Measurements from ENCODE around the gene NUP205. TPM values are rescaled to one million over a fixed set of nuclear protein-coding genes. Genes with fewer than 3 reads are reported as not detected.
"Not testable (repeated sequence)": the region's sequence is repeated elsewhere in the genome, so short reads cannot be mapped to it uniquely, and the experiment has no call there.

Gene NUP205
- total RNA-seq, 2 experiments from 2014 or later = 150 to 165 TPM

DNA sequence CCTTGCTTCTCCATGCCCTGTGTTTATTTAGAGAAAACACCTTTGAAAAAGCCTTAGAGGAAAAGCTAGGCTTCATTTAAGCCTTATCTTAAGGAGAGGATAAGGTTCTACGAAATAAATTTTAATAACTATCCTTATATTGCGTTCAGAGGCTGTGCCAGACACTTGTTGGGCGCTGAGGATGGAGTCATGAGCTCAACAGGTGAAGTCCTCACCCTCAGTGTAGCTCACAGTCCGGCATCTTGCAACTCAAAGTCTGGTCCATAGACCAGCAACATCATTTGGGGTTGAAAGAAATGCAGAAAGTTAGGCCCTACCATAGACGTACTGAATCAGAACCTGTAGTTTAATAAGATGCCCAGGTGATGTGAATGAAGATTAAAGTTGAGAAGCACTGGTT lies 100.8 kb downstream of the NUP205 start:
- CTCF ChIA-PET = interaction anchor here (0.6 to 0.9 kb wide), 2 partner anchors 10 to 378 kb away, joined by 3 read pairs; no protein-coding TSS in a partner anchor
- intact Hi-C loops (cut with DNase I, micrococcal nuclease) = no loop called here

GRCh38 chr7:135659159-135659846 lies 101.6 kb downstream of the NUP205 start:
- H3K27ac Mint-ChIP-seq = no peak overlapping the region
- no peak for ATAC-seq
- H3K27me3 Mint-ChIP-seq = no peaks in the 10 kb centered on the region
- peaks cover 20% of the 10 kb centered on the region for H3K4me1 Mint-ChIP-seq
- POLR2A ChIA-PET = no interaction called here
- peaks cover 11% of the 10 kb centered on the region for H3K36me3 Mint-ChIP-seq (ENCODE audit: low read depth)
- intact Hi-C loops (cut with DNase I, micrococcal nuclease) = no loop called here
- CTCF ChIA-PET = interaction anchor here (0.9 to 1.2 kb wide), 2 partner anchors 11 to 13 kb away, joined by 3 to 5 read pairs; no protein-coding TSS in a partner anchor
- DNase-seq = no peak
- no peak overlapping the region for H3K4me3 Mint-ChIP-seq
- no peaks in the 10 kb centered on the region for H3K9me3 Mint-ChIP-seq (ENCODE audit: low read depth)

More for the DNA sequence above, 100.8 kb downstream of the NUP205 start:
- Mint-ChIP-seq H3K27ac (no peak overlapping the region), H3K9me3 (ENCODE audit: low read depth) (no peaks in the 10 kb centered on the region), H3K27me3 (no peaks in the 10 kb centered on the region), H3K4me1 (peaks cover 14% of the 10 kb centered on the region), H3K36me3 (ENCODE audit: low read depth) (peaks cover 9% of the 10 kb centered on the region), H3K4me3 (no peak overlapping the region)
- POLR2A ChIA-PET = no interaction called here
- ATAC-seq (no peak), DNase-seq (no peak)

- Mint-ChIP-seq H3K27ac (peak overlapping the region; percentile 91), H3K27me3 (no peaks in the 10 kb centered on the region), H3K4me3 (peak overlapping the region; percentile 96), H3K4me1 (peaks cover 40% of the 10 kb centered on the region), H3K36me3 (ENCODE audit: low read depth) (peaks cover 16% of the 10 kb centered on the region), H3K9me3 (ENCODE audit: low read depth) (no peaks in the 10 kb centered on the region)
- ATAC-seq = peak; percentile 12
- DNase-seq = no peak
- POLR2A ChIA-PET = interaction anchor here (0.8 to 0.9 kb wide), 2 partner anchors 16 to 666 kb away, joined by 3 read pairs; no protein-coding TSS in a partner anchor
- intact Hi-C loops (cut with DNase I, micrococcal nuclease) = loop anchor here (1.0 to 5.0 kb wide), 12 partner anchors 104 to 1015 kb away; partner anchors contain the start of genes CNOT4 (in 2 of the 2), NUP205 (in 2 of the 2), BPGM (in 1 of the 2) and CYREN (in 1 of the 2)
- CTCF ChIA-PET = interaction anchor here (0.6 to 1.8 kb wide), 7 partner anchors 10 to 1792 kb away, joined by 3 to 7 read pairs (median 4); no protein-coding TSS in a partner anchor
Measured at GRCh38 chr7:135661311-135662122, 103.8 kb downstream of the NUP205 start.

- Mint-ChIP-seq H3K27me3 (no peaks in the 10 kb centered on the region), H3K9me3 (ENCODE audit: low read depth) (no peaks in the 10 kb centered on the region), H3K4me3 (peak overlapping the region; percentile 96), H3K36me3 (ENCODE audit: low read depth) (peaks cover 21% of the 10 kb centered on the region), H3K27ac (peak overlapping the region; percentile 91), H3K4me1 (peaks cover 44% of the 10 kb centered on the region)
- CTCF ChIA-PET = interaction anchor here (0.8 to 1.8 kb wide), 6 partner anchors 9 to 153 kb away, joined by 3 to 7 read pairs (median 5); no protein-coding TSS in a partner anchor
- intact Hi-C loops (cut with DNase I, micrococcal nuclease) = loop anchor here (1.0 to 5.0 kb wide), 12 partner anchors 105 to 1015 kb away; partner anchors contain the start of genes CNOT4 (in 2 of the 2), NUP205 (in 2 of the 2), BPGM (in 1 of the 2) and CYREN (in 1 of the 2)
- no peak for ATAC-seq
- POLR2A ChIA-PET = interaction anchor here (0.9 kb wide), 1 partner anchor 17 kb away, joined by 3 read pairs; no protein-coding TSS in a partner anchor
- DNase-seq = no peak
Measured at GRCh38 chr7:135662123-135662372, 104.3 kb downstream of the NUP205 start.

DNA sequence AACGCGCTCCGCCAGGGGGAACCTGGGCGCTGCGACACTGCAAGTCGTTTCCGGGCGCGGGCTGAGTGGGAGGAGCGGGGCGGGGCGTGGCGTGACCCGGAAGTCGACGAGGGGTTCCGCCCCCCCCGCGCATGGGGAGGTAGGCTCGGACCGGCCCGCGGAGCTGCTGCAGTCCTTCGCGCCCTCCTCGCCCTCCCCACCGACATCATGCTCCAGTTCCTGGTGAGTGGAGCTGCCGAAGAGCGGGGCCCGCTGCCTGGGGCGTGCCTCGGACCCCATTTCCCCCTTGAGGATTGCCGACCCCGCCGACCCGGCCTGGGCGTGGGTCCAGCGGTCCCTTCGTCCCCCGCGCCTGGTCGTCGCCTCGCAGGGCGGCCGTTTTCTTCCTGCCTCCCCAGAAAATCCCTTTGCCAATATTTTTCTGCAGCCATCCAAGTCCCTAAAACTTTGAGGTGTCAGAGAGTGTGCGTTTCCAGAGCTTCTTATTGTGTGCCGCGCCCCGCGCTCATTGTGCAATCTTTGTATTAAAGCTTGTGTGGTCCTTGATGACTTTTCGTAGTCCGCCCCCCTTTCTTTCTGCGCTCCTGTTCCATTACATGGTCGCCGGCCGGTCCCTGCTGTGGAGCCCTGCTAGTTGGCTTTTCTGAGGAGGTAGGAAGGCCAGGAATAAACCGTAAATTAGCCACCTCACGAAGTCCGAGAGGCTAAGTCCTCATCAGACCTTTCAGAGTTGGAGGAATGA lies 104.8 kb downstream of the NUP205 start, which contains the start of gene STMP1:
STMP1 (plus strand) TSS at position 142 of the 742 bp plus-strand sequence.
- POLR2A ChIA-PET = interaction anchor here (0.6 to 1.2 kb wide), 4 partner anchors 17 to 1016 kb away, joined by 3 to 4 read pairs (median 3); no protein-coding TSS in a partner anchor
- Mint-ChIP-seq H3K4me1 (peaks cover 44% of the 10 kb centered on the region), H3K27ac (peak within 1 kb of the TSS; percentile 91), H3K4me3 (peak within 1 kb of the TSS; percentile 96), H3K9me3 (ENCODE audit: low read depth) (no peaks in the 10 kb centered on the region), H3K36me3 (ENCODE audit: low read depth) (peaks cover 21% of the 10 kb centered on the region), H3K27me3 (no peaks in the 10 kb centered on the region)
- DNase-seq (peak; percentile 99), ATAC-seq (peak; percentile 82)
- CTCF ChIA-PET = interaction anchor here (0.8 to 1.8 kb wide), 7 partner anchors 9 to 382 kb away, joined by 3 to 7 read pairs (median 5); no protein-coding TSS in a partner anchor
- intact Hi-C loops (cut with DNase I, micrococcal nuclease) = loop anchor here (1.0 to 5.0 kb wide), 12 partner anchors 105 to 1016 kb away; partner anchors contain the start of genes CNOT4 (in 2 of the 2), NUP205 (in 2 of the 2), BPGM (in 1 of the 2) and CYREN (in 1 of the 2)

GRCh38 chr7:135664046-135664589 lies 106.4 kb downstream of the NUP205 start:
- ATAC-seq (peak; percentile 63), DNase-seq (no peak)
- Mint-ChIP-seq H3K9me3 (ENCODE audit: low read depth) (no peaks in the 10 kb centered on the region), H3K27me3 (no peaks in the 10 kb centered on the region), H3K4me1 (peaks cover 55% of the 10 kb centered on the region), H3K36me3 (ENCODE audit: low read depth) (peaks cover 25% of the 10 kb centered on the region), H3K4me3 (peak overlapping the region; percentile 96), H3K27ac (peak overlapping the region; percentile 83)
- POLR2A ChIA-PET = interaction anchor here (0.6 to 1.4 kb wide), 4 partner anchors 106 to 369 kb away, joined by 3 to 7 read pairs (median 6); partner anchors contain the start of gene NUP205
- intact Hi-C loops (cut with DNase I, micrococcal nuclease) = loop anchor here (2.0 to 5.0 kb wide), 3 partner anchors 353 to 382 kb away; no protein-coding TSS in a partner anchor
- CTCF ChIA-PET = interaction anchor here (1.0 to 2.6 kb wide), 3 partner anchors 10 to 390 kb away, joined by 3 to 18 read pairs (median 3); no protein-coding TSS in a partner anchor

- intact Hi-C loops (cut with DNase I, micrococcal nuclease) = loop anchor here in 1 of 2 experiments (2.0 kb wide), 1 partner anchor 366 kb away; no protein-coding TSS in a partner anchor
- peaks cover 26% of the 10 kb centered on the region for H3K36me3 Mint-ChIP-seq (ENCODE audit: low read depth)
- no peaks in the 10 kb centered on the region for H3K9me3 Mint-ChIP-seq (ENCODE audit: low read depth)
- ATAC-seq (no peak), DNase-seq (no peak)
- no peaks in the 10 kb centered on the region for H3K27me3 Mint-ChIP-seq
- peaks cover 59% of the 10 kb centered on the region for H3K4me1 Mint-ChIP-seq
- ChIA-PET POLR2A (interaction anchor here (1.4 kb wide), 1 partner anchor 107 kb away, joined by 6 read pairs; the partner anchor contains the start of gene NUP205), CTCF (interaction anchor here (1.5 to 2.6 kb wide), 2 partner anchors 9 to 390 kb away, joined by 3 to 18 read pairs; no protein-coding TSS in a partner anchor)
- no peak overlapping the region for H3K4me3 Mint-ChIP-seq
- H3K27ac Mint-ChIP-seq = no peak overlapping the region
Measured at GRCh38 chr7:135665042-135665441, 107.3 kb downstream of the NUP205 start.

- ChIA-PET CTCF (interaction anchor here (0.6 to 2.6 kb wide), 3 partner anchors 8 to 420 kb away, joined by 3 to 18 read pairs (median 3); no protein-coding TSS in a partner anchor), POLR2A (no interaction called here)
- ATAC-seq = no peak
- Mint-ChIP-seq H3K36me3 (ENCODE audit: low read depth) (peaks cover 25% of the 10 kb centered on the region), H3K27me3 (no peaks in the 10 kb centered on the region), H3K4me3 (no peak overlapping the region), H3K9me3 (ENCODE audit: low read depth) (no peaks in the 10 kb centered on the region), H3K27ac (no peak overlapping the region), H3K4me1 (peaks cover 58% of the 10 kb centered on the region)
- DNase-seq = no peak
- intact Hi-C loops (cut with DNase I, micrococcal nuclease) = no loop called here
Measured at GRCh38 chr7:135666156-135666555, 108.4 kb downstream of the NUP205 start.

DNA sequence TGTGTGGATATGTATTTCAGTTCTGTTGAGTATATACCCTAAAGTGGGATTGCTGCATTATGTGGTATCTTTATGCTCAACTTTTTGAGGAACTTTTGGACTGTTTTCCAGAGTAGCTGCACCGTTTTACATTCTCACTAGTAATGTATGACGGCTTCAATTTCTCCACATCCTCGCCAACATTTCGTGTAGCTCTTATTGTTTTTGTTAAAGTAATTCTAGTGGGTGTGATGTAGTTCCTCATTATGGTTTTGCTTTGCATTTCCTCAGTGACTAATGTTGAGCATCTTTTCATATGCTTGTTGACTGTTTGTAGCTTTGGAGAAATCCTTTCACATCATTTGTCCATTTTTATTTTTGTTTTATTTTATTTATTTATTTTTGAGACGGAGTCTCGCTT lies 109.1 kb downstream of the NUP205 start:
- H3K36me3 Mint-ChIP-seq (ENCODE audit: low read depth) = peaks cover 21% of the 10 kb centered on the region
- CTCF ChIA-PET = interaction anchor here (0.5 to 0.9 kb wide), 2 partner anchors 392 to 454 kb away, joined by 3 read pairs; no protein-coding TSS in a partner anchor
- intact Hi-C loops (cut with DNase I, micrococcal nuclease) = no loop called here
- no peak for DNase-seq
- H3K9me3 Mint-ChIP-seq (ENCODE audit: low read depth) = no peaks in the 10 kb centered on the region
- POLR2A ChIA-PET = no interaction called here
- peaks cover 53% of the 10 kb centered on the region for H3K4me1 Mint-ChIP-seq
- H3K27ac Mint-ChIP-seq = no peak overlapping the region
- no peaks in the 10 kb centered on the region for H3K27me3 Mint-ChIP-seq
- no peak for ATAC-seq
- H3K4me3 Mint-ChIP-seq = no peak overlapping the region

GRCh38 chr7:135667626-135668025 lies 109.9 kb downstream of the NUP205 start:
- CTCF ChIA-PET; intact Hi-C loops (cut with DNase I, micrococcal nuclease); H3K27ac Mint-ChIP-seq; H3K4me3 Mint-ChIP-seq; DNase-seq; POLR2A ChIA-PET; H3K9me3 Mint-ChIP-seq (ENCODE audit: low read depth); H3K27me3 Mint-ChIP-seq; ATAC-seq: not testable (repeated sequence)
- Mint-ChIP-seq H3K36me3 (ENCODE audit: low read depth) (peaks cover 19% of the 10 kb centered on the region), H3K4me1 (peaks cover 53% of the 10 kb centered on the region)

Data from activated CD4-positive, alpha-beta T cell treated with anti-CD3 and anti-CD28 coated beads for 36 hours (primary cell).